B cell (primary cell): ENCODE data around the gene ACKR1.

Experiments
- EZH2 ChIP-seq: IDR thresholded peaks from 2 replicates; pipeline ENCODE4 v1.6.1; 2012; ENCODE audit warnings: borderline replicate concordance, low read depth, mild to moderate bottlenecking, moderate library complexity, low read length; ENCODE audit not compliant: insufficient read depth, poor library complexity, severe bottlenecking
- TF ChIP-seq, protein P1 (sequence below): fragments of 200-600 bp; IDR thresholded peaks from one replicate; pipeline ENCODE4 v1.8.0; 2022; ENCODE audit warnings: antibody characterized with exemption, mild to moderate bottlenecking

DNA sequence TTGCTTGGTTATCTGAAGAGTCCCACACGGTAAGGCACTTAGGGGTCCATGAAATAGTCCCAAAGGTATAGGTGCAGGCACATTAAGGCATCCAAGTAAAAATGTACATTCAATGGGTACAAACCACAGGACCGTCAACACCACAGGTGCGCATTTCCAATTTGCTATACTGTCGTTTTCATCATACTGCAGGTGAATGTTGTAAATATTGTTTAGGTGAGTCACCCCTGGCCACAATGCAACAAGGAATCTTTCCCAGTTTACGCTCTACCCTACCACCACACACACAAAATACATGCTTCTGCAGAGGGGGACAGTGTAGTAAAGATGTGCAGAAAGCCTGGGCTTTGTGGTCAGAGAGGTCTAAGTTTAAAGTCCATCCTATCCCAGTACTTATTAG lies 19.6 kb upstream of the ACKR1 start:
- TF ChIP-seq, protein P1, sequence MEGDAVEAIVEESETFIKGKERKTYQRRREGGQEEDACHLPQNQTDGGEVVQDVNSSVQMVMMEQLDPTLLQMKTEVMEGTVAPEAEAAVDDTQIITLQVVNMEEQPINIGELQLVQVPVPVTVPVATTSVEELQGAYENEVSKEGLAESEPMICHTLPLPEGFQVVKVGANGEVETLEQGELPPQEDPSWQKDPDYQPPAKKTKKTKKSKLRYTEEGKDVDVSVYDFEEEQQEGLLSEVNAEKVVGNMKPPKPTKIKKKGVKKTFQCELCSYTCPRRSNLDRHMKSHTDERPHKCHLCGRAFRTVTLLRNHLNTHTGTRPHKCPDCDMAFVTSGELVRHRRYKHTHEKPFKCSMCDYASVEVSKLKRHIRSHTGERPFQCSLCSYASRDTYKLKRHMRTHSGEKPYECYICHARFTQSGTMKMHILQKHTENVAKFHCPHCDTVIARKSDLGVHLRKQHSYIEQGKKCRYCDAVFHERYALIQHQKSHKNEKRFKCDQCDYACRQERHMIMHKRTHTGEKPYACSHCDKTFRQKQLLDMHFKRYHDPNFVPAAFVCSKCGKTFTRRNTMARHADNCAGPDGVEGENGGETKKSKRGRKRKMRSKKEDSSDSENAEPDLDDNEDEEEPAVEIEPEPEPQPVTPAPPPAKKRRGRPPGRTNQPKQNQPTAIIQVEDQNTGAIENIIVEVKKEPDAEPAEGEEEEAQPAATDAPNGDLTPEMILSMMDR = no peak
- no peak for TF ChIP-seq EZH2
